NB4 (cell line): Measurements from ENCODE around the gene AP1M2.
"Not testable (repeated sequence)": the region's sequence is repeated elsewhere in the genome, so short reads cannot be mapped to it uniquely, and the experiment has no call there.

Experiments used
- POLR2A ChIP-seq: IDR thresholded peaks from 2 replicates; pipeline ENCODE4 v1.6.1; 2011; ENCODE audit warnings: mild to moderate bottlenecking; ENCODE audit not compliant: insufficient read length; ENCODE audit errors: extremely low read depth
- TF ChIP-seq, protein P1 (sequence below): IDR thresholded peaks from one replicate; pipeline ENCODE4 v1.5.1; 2012; ENCODE audit warnings: low read depth, low read length

DNA sequence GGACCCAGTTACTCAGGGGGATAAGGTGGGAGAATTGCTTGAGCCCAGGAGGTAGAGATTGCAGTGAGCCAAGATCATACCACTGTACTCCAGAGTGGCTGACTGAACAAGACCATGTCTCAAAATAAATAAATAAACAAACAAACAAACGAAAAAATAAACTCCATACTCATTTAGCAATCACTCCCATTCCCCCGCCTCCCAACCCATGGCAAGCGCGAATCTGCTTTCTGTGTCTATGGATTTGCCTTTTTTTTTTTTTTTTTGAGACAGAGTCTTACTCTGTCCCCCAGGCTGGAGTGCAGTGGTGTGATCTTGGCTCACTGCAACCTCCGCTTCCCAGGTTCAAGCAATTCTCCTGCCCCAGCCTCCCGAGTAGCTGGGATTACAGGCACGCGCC, 60.2 kb downstream of the AP1M2 start:
- TF ChIP-seq, protein P1, sequence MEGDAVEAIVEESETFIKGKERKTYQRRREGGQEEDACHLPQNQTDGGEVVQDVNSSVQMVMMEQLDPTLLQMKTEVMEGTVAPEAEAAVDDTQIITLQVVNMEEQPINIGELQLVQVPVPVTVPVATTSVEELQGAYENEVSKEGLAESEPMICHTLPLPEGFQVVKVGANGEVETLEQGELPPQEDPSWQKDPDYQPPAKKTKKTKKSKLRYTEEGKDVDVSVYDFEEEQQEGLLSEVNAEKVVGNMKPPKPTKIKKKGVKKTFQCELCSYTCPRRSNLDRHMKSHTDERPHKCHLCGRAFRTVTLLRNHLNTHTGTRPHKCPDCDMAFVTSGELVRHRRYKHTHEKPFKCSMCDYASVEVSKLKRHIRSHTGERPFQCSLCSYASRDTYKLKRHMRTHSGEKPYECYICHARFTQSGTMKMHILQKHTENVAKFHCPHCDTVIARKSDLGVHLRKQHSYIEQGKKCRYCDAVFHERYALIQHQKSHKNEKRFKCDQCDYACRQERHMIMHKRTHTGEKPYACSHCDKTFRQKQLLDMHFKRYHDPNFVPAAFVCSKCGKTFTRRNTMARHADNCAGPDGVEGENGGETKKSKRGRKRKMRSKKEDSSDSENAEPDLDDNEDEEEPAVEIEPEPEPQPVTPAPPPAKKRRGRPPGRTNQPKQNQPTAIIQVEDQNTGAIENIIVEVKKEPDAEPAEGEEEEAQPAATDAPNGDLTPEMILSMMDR = not testable (repeated sequence)
- not testable (repeated sequence) for TF ChIP-seq POLR2A
